Gastroesophageal sphincter (tissue), 3 donors: ENCODE measurements around the gene MSH3.

Experiments used
- CTCF ChIP-seq, 4 experiments: fragments of 200-600 bp in 2 of 4; fragments of 450-650 bp in 2 of 4; sonication (generic) in 1 of 4; IDR thresholded peaks; one replicate each; pipeline ENCODE4 v1.5.1; 2017 to 2019; ENCODE audit warnings: antibody characterized with exemption in 4 of 4, mild to moderate bottlenecking in 2 of 4, moderate library complexity in 2 of 4
- POLR2A ChIP-seq, 2 donors: fragments of 450-650 bp; IDR thresholded peaks; one replicate each; pipeline ENCODE4 v1.6.1; 2017; ENCODE audit warnings: antibody characterized with exemption in 2 of 2, mild to moderate bottlenecking in 2 of 2, moderate library complexity in 1 of 2

GRCh38 chr5:80703747-80704146, 49.3 kb downstream of the MSH3 start:
- TF ChIP-seq POLR2A (IDR thresholded peaks at IDR 0.05) (no peak), CTCF (IDR thresholded peaks at IDR 0.05) (no peak)
